RWPE1 (cell line): ENCODE data around the gene STARD3.

ENCODE experiments used
- CTCF ChIA-PET: fragments of 350-600 bp; sonication (Branson Sonifier 250); formaldehyde crosslinking; extraction: SDS; loops from one replicate; lab custom pipeline; 2021; lab: Yijun Ruan, JAX
- POLR2A ChIA-PET: fragments of 400-600 bp; formaldehyde crosslinking; extraction: SDS; loops from one replicate; lab custom pipeline; 2020; ENCODE audit warnings: antibody characterized with exemption; ENCODE audit not compliant: low non-redundant PET; lab: Yijun Ruan, JAX
- DNase-seq: peaks from one replicate; pipeline ENCODE4 v3.0.0; 2012; ENCODE audit warnings: low spot score
- H3K27ac ChIP-seq: fragments of 450-650 bp; 2 replicates; pipeline ENCODE4 v1.5.1; 2017
- CTCF ChIP-seq: fragments of 450-650 bp; conservative IDR thresholded peaks from 2 replicates; pipeline ENCODE4 v1.5.1; 2017; ENCODE audit warnings: low read depth, mild to moderate bottlenecking

Gene STARD3

GRCh38 chr17:39603304-39604016 lies 33.5 kb upstream of the STARD3 start:
- ChIA-PET POLR2A (no interaction called here), CTCF (interaction anchor here (0.7 kb wide), 1 partner anchor 15 kb away, joined by 3 read pairs; no protein-coding TSS in a partner anchor)
- no peak overlapping the region for H3K27ac ChIP-seq

GRCh38 chr17:39604911-39605491 lies 31.9 kb upstream of the STARD3 start:
- no peak for DNase-seq
- H3K27ac ChIP-seq, result no peak overlapping the region
- ChIA-PET CTCF (interaction anchor here (0.6 to 1.3 kb wide), 3 partner anchors 17 to 82 kb away, joined by 3 to 7 read pairs (median 4); no protein-coding TSS in a partner anchor), POLR2A (no interaction called here)
- TF ChIP-seq CTCF, result no peak

More at GRCh38 chr17:39603304-39604016, 33.5 kb upstream of the STARD3 start:
- peak; percentile 24 for DNase-seq
- TF ChIP-seq CTCF, result no peak

GRCh38 chr17:39605492-39606433 lies 31.2 kb upstream of the STARD3 start:
- ChIA-PET CTCF (interaction anchor here (1.0 to 1.3 kb wide), 3 partner anchors 16 to 124 kb away, joined by 3 to 7 read pairs (median 4); partner anchors contain the start of gene MIEN1), POLR2A (no interaction called here)
- no peak for TF ChIP-seq CTCF
- no peak for DNase-seq
- H3K27ac ChIP-seq, result no peak overlapping the region

- CTCF ChIA-PET, result interaction anchor here (0.7 to 1.1 kb wide), 3 partner anchors 15 to 124 kb away, joined by 3 to 4 read pairs (median 3); partner anchors contain the start of gene MIEN1
- no peak for TF ChIP-seq CTCF
- H3K27ac ChIP-seq, result no peak overlapping the region
- POLR2A ChIA-PET, result no interaction called here
- DNase-seq, result no peak
These were observed 30.4 kb upstream of the STARD3 start for GRCh38 chr17:39606434-39607056.

- no peak overlapping the region for H3K27ac ChIP-seq
- POLR2A ChIA-PET, result no interaction called here
- no peak for DNase-seq
- TF ChIP-seq CTCF, result no peak
- CTCF ChIA-PET, result interaction anchor here (0.7 kb wide), 1 partner anchor 15 kb away, joined by 3 read pairs; no protein-coding TSS in a partner anchor
These were observed 29.7 kb upstream of the STARD3 start for GRCh38 chr17:39607057-39607850.
